ENCODE results near the gene MYO1F.
"Not testable (repeated sequence)": the region's sequence is repeated elsewhere in the genome, so short reads cannot be mapped to it uniquely, and the experiment has no call there.

DNA sequence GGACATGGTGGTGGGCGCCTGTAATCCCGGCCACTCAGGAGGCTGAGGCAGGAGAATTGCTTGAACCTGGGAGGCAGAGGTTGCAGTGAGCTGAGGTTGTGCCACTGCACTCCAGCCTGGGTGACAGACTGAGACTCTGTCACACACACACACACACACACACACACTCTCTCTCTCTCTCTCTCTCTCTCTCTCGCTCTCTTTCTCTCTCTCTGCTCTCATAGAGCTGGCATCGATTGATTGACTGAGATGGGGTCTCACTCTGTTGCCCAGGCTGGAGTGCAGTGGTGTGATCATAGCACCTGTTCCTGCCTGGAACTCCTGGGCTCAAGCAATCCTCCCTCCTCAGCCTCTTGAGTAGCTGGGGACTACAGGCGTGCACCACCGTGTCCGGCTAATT is 23.5 kb downstream of the MYO1F start:
- TF ChIP-seq, protein P1, sequence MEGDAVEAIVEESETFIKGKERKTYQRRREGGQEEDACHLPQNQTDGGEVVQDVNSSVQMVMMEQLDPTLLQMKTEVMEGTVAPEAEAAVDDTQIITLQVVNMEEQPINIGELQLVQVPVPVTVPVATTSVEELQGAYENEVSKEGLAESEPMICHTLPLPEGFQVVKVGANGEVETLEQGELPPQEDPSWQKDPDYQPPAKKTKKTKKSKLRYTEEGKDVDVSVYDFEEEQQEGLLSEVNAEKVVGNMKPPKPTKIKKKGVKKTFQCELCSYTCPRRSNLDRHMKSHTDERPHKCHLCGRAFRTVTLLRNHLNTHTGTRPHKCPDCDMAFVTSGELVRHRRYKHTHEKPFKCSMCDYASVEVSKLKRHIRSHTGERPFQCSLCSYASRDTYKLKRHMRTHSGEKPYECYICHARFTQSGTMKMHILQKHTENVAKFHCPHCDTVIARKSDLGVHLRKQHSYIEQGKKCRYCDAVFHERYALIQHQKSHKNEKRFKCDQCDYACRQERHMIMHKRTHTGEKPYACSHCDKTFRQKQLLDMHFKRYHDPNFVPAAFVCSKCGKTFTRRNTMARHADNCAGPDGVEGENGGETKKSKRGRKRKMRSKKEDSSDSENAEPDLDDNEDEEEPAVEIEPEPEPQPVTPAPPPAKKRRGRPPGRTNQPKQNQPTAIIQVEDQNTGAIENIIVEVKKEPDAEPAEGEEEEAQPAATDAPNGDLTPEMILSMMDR (IDR thresholded peaks at IDR 0.05), result not testable (repeated sequence)
- not testable (repeated sequence) for TF ChIP-seq POLR2A (IDR thresholded peaks at IDR 0.05)
